ENCODE results near the gene TMEM156.
"Not testable (repeated sequence)": the region's sequence is repeated elsewhere in the genome, so short reads cannot be mapped to it uniquely, and the experiment has no call there.

DNA sequence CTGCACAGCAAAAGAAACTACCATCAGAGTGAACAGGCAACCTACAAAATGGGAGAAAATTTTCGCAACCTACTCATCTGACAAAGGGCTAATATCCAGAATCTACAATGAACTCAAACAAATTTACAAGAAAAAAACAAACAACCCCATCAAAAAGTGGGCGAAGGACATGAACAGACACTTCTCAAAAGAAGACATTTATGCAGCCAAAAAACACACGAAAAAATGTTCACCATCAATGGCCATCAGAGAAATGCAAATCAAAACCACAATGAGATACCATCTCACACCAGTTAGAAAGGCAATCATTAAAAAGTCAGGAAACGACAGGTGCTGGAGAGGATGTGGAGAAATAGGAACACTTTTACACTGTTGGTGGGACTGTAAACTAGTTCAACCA is 30.2 kb downstream of the TMEM156 start:
- TF ChIP-seq, protein P1, sequence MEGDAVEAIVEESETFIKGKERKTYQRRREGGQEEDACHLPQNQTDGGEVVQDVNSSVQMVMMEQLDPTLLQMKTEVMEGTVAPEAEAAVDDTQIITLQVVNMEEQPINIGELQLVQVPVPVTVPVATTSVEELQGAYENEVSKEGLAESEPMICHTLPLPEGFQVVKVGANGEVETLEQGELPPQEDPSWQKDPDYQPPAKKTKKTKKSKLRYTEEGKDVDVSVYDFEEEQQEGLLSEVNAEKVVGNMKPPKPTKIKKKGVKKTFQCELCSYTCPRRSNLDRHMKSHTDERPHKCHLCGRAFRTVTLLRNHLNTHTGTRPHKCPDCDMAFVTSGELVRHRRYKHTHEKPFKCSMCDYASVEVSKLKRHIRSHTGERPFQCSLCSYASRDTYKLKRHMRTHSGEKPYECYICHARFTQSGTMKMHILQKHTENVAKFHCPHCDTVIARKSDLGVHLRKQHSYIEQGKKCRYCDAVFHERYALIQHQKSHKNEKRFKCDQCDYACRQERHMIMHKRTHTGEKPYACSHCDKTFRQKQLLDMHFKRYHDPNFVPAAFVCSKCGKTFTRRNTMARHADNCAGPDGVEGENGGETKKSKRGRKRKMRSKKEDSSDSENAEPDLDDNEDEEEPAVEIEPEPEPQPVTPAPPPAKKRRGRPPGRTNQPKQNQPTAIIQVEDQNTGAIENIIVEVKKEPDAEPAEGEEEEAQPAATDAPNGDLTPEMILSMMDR (IDR thresholded peaks at IDR 0.05): not testable (repeated sequence)
- not testable (repeated sequence) for TF ChIP-seq POLR2A, EP300, POLR2AphosphoS5 (IDR thresholded peaks at IDR 0.05)
